ENCODE measurements around the gene HSD17B2.

- TF ChIP-seq CTCF (IDR thresholded peaks at IDR 0.05) (no peak), POLR2A (IDR thresholded peaks at IDR 0.05) (no peak), EP300 (IDR thresholded peaks at IDR 0.05) (no peak)
These were observed 100.8 kb downstream of the HSD17B2 start for GRCh38 chr16:82135844-82136243.

All from tibial nerve (tissue), 4 donors.